ENCODE data around the gene PRICKLE4. TPM values are rescaled to one million over a fixed set of nuclear protein-coding genes. Genes with fewer than 3 reads are reported as not detected.

Gene PRICKLE4
- total RNA-seq, 3 donors from 2014 or later (not counting 1 experiment from before 2014, with no cell fraction given) = not detected

- Histone ChIP-seq H3K27me3 (ENCODE audit: control insufficient read depth, insufficient read depth, low read length) (no peaks in the 10 kb centered on the region), H3K9me3 (ENCODE audit: control insufficient read depth, insufficient read depth, low read length) (no peaks in the 10 kb centered on the region), H3K4me3 (ENCODE audit: low read length) (no peak overlapping the region), H3K27ac (ENCODE audit: low read length) (no peak overlapping the region), H3K4me1 (ENCODE audit: control insufficient read depth, insufficient read depth, low read length) (no peaks in the 10 kb centered on the region), H3K36me3 (ENCODE audit: control insufficient read depth, insufficient read depth, low read length) (no peaks in the 10 kb centered on the region)
- intact Hi-C loops (cut with micrococcal nuclease) = no loop called here
- TF ChIP-seq CTCF (IDR thresholded peaks at IDR 0.05) = no peak
- ATAC-seq = no peak
- 100% methylated on average over 1 of the region's 4 CpGs for WGBS (ENCODE audit: insufficient coverage)
- no peak for DNase-seq
- Mint-ChIP-seq H3K9me3 (no peaks in the 10 kb centered on the region), H3K36me3 (no peaks in the 10 kb centered on the region), H3K27me3 (ENCODE audit: low read depth in 2 of 2) (no peaks in the 10 kb centered on the region), H3K4me1 (no peaks in the 10 kb centered on the region), H3K4me3 (no peak overlapping the region), H3K27ac (no peak overlapping the region)
Measured at GRCh38 chr6:41821266-41821665, 40.7 kb downstream of the PRICKLE4 start.

- no peak for DNase-seq
Measured at GRCh38 chr6:41822021-41822420, 41.4 kb downstream of the PRICKLE4 start.

GRCh38 chr6:41823178-41823577, 42.6 kb downstream of the PRICKLE4 start:
- Histone ChIP-seq H3K4me1 (ENCODE audit: control insufficient read depth, insufficient read depth, low read length) (no peaks in the 10 kb centered on the region), H3K27me3 (ENCODE audit: control insufficient read depth, insufficient read depth, low read length) (no peaks in the 10 kb centered on the region), H3K36me3 (ENCODE audit: control insufficient read depth, insufficient read depth, low read length) (no peaks in the 10 kb centered on the region), H3K9me3 (ENCODE audit: control insufficient read depth, insufficient read depth, low read length) (no peaks in the 10 kb centered on the region), H3K27ac (ENCODE audit: low read length) (no peak overlapping the region), H3K4me3 (ENCODE audit: low read length) (no peak overlapping the region)
- DNase-seq = no peak
- Mint-ChIP-seq H3K4me1 (no peaks in the 10 kb centered on the region), H3K4me3 (no peak overlapping the region), H3K9me3 (no peaks in the 10 kb centered on the region), H3K27me3 (ENCODE audit: low read depth in 2 of 2) (no peaks in the 10 kb centered on the region), H3K27ac (no peak overlapping the region), H3K36me3 (no peaks in the 10 kb centered on the region)
- intact Hi-C loops (cut with micrococcal nuclease) = no loop called here
- no peak for TF ChIP-seq CTCF (IDR thresholded peaks at IDR 0.05)
- no peak for ATAC-seq
- 100% methylated on average over 1 of the region's 1 CpG for WGBS (ENCODE audit: insufficient coverage)

More at GRCh38 chr6:41822021-41822420, 41.4 kb downstream of the PRICKLE4 start:
- intact Hi-C loops (cut with micrococcal nuclease) = no loop called here
- TF ChIP-seq CTCF (IDR thresholded peaks at IDR 0.05) = no peak
- Mint-ChIP-seq H3K36me3 (no peaks in the 10 kb centered on the region), H3K9me3 (no peaks in the 10 kb centered on the region), H3K4me1 (no peaks in the 10 kb centered on the region), H3K4me3 (no peak overlapping the region), H3K27me3 (ENCODE audit: low read depth in 2 of 2) (no peaks in the 10 kb centered on the region), H3K27ac (no peak overlapping the region)
- H3K4me3 ChIP-seq (ENCODE audit: low read length) = no peak overlapping the region
- no peak overlapping the region for H3K27ac ChIP-seq (ENCODE audit: low read length)
- no peaks in the 10 kb centered on the region for H3K27me3 ChIP-seq (ENCODE audit: control insufficient read depth, insufficient read depth, low read length)
- no peaks in the 10 kb centered on the region for H3K36me3 ChIP-seq (ENCODE audit: control insufficient read depth, insufficient read depth, low read length)
- H3K9me3 ChIP-seq (ENCODE audit: control insufficient read depth, insufficient read depth, low read length) = no peaks in the 10 kb centered on the region
- ATAC-seq = no peak
- WGBS (ENCODE audit: insufficient coverage) = 100% methylated on average over 1 of the region's 1 CpG
- no peaks in the 10 kb centered on the region for H3K4me1 ChIP-seq (ENCODE audit: control insufficient read depth, insufficient read depth, low read length)

Measured in natural killer cell (primary cell).